Activated naive CD8-positive, alpha-beta T cell treated with anti-CD3 and anti-CD28 coated beads, Interleukin-2, amount 50 U/mL, for 24 hours (primary cell): ENCODE results near the gene ABHD17B.

Source experiments
- ATAC-seq: fragments of 150-1000 bp; cut with Tn5 transposase; one replicate; pipeline ENCODE4 v1.10.0; 2021
- DNase-seq: peaks from one replicate; pipeline ENCODE4 v3.0.0; 2021
- H3K27ac Mint-ChIP-seq: one replicate; pipeline ENCODE4 v1.8.0; 2021; ENCODE audit warnings: mild to moderate bottlenecking, mixed read lengths
- H3K27me3 Mint-ChIP-seq: one replicate; pipeline ENCODE4 v1.8.0; 2021; ENCODE audit warnings: mixed read lengths
- H3K36me3 Mint-ChIP-seq: one replicate; pipeline ENCODE4 v1.8.0; 2021; ENCODE audit warnings: low read depth, mixed read lengths
- H3K4me1 Mint-ChIP-seq: one replicate; pipeline ENCODE4 v1.8.0; 2021; ENCODE audit warnings: mixed read lengths
- H3K4me3 Mint-ChIP-seq: one replicate; pipeline ENCODE4 v1.8.0; 2021; ENCODE audit warnings: mild to moderate bottlenecking, moderate library complexity, mixed read lengths
- H3K9me3 Mint-ChIP-seq: one replicate; pipeline ENCODE4 v1.8.0; 2021; ENCODE audit warnings: mixed read lengths

Gene ABHD17B

GRCh38 chr9:71876106-71876505 lies 34.9 kb downstream of the ABHD17B start:
- ATAC-seq (no peak), DNase-seq (no peak)
- no peaks in the 10 kb centered on the region for H3K27me3 Mint-ChIP-seq
- H3K9me3 Mint-ChIP-seq, result peaks cover 26% of the 10 kb centered on the region
- H3K27ac Mint-ChIP-seq, result no peak overlapping the region
- peaks cover 29% of the 10 kb centered on the region for H3K36me3 Mint-ChIP-seq
- H3K4me1 Mint-ChIP-seq, result peaks cover 18% of the 10 kb centered on the region
- H3K4me3 Mint-ChIP-seq, result no peak overlapping the region

DNA sequence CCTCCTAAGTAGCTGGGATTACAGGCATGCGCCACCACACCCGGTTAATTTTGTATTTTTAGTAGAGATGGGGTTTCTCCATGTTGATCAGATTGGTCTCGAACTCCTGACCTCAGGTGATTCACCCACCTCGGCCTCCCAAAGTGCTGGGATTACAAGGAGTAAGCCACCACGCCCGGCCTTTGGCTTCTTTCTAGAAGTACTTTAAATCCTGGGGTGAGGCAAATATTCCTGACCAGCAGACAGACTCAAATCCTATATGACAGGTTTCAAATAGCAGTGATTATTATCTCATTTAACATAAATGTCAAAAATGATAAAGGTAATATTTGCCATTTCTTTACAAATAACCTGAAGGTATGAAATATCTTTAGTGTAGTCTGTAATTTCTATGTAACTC lies 35.6 kb downstream of the ABHD17B start:
- DNase-seq, result no peak
- H3K27ac Mint-ChIP-seq, result no peak overlapping the region

DNA sequence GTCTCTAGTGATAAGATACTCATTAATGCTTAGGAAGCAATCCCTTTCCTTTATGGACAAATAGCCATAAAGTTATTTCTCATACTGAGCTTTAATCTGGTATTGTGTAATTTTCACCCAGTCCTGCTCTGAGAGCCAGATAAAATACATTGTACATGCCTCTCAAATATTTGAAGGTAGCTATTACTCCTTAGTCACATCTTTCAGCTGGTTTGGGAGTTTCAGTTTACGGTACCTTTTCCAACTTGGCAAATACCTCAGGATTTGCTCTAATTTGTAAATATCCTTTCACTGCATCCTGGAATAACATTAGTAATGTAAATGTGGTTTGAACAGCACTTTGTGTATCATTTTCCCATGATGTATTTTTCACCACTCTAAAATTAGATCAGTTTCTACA lies 47.4 kb downstream of the ABHD17B start:
- Mint-ChIP-seq H3K36me3 (peaks cover 59% of the 10 kb centered on the region), H3K4me1 (peaks cover 25% of the 10 kb centered on the region), H3K27ac (no peak overlapping the region), H3K27me3 (no peaks in the 10 kb centered on the region), H3K4me3 (no peak overlapping the region), H3K9me3 (peaks cover 29% of the 10 kb centered on the region)
- no peak for ATAC-seq
- no peak for DNase-seq

More for the DNA sequence above, 35.6 kb downstream of the ABHD17B start:
- no peak overlapping the region for H3K4me3 Mint-ChIP-seq
- peaks cover 25% of the 10 kb centered on the region for H3K36me3 Mint-ChIP-seq
- peaks cover 21% of the 10 kb centered on the region for H3K9me3 Mint-ChIP-seq
- H3K4me1 Mint-ChIP-seq, result peaks cover 14% of the 10 kb centered on the region
- ATAC-seq, result no peak
- H3K27me3 Mint-ChIP-seq, result no peaks in the 10 kb centered on the region

GRCh38 chr9:71861618-71862017 lies 49.4 kb downstream of the ABHD17B start:
- Mint-ChIP-seq H3K27me3 (no peaks in the 10 kb centered on the region), H3K27ac (peak overlapping the region; percentile 31), H3K36me3 (peaks cover 51% of the 10 kb centered on the region), H3K4me3 (no peak overlapping the region), H3K4me1 (peaks cover 33% of the 10 kb centered on the region), H3K9me3 (peaks cover 31% of the 10 kb centered on the region)
- ATAC-seq (peak; percentile 29), DNase-seq (no peak)

- H3K9me3 Mint-ChIP-seq, result peaks cover 31% of the 10 kb centered on the region
- DNase-seq (no peak), ATAC-seq (no peak)
- peaks cover 33% of the 10 kb centered on the region for H3K4me1 Mint-ChIP-seq
- H3K4me3 Mint-ChIP-seq, result no peak overlapping the region
- peaks cover 47% of the 10 kb centered on the region for H3K36me3 Mint-ChIP-seq
- no peaks in the 10 kb centered on the region for H3K27me3 Mint-ChIP-seq
- H3K27ac Mint-ChIP-seq, result no peak overlapping the region
These were observed 51.1 kb downstream of the ABHD17B start for GRCh38 chr9:71859939-71860338.

DNA sequence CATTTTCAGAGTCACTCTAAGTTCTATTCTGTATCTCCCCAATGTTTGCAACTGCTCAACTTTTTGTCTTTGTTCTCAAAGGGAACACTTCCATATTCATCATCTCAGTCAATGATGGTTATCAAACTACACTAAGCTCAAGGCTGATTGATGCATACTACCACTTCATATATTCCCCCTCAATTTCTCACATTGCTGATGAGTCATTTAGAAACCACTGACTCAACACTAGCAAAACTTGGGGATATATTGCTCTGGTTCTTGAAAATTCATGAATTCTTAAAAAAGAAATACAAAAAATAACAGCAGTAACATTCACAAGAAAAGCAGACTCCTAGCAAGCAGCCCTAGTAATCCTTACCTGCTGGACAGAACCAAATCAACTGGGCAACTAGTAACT lies 52.2 kb downstream of the ABHD17B start:
- no peak overlapping the region for H3K4me3 Mint-ChIP-seq
- H3K27ac Mint-ChIP-seq, result peak overlapping the region; percentile 44
- H3K36me3 Mint-ChIP-seq, result peaks cover 39% of the 10 kb centered on the region
- no peaks in the 10 kb centered on the region for H3K27me3 Mint-ChIP-seq
- H3K4me1 Mint-ChIP-seq, result peaks cover 38% of the 10 kb centered on the region
- DNase-seq, result no peak
- peak; percentile 92 for ATAC-seq
- H3K9me3 Mint-ChIP-seq, result peaks cover 27% of the 10 kb centered on the region

GRCh38 chr9:71858102-71858798 lies 52.7 kb downstream of the ABHD17B start:
- H3K4me3 Mint-ChIP-seq, result no peak overlapping the region
- ATAC-seq (no peak), DNase-seq (no peak)
- H3K27ac Mint-ChIP-seq, result peak overlapping the region; percentile 44
- H3K36me3 Mint-ChIP-seq, result peaks cover 33% of the 10 kb centered on the region
- no peaks in the 10 kb centered on the region for H3K27me3 Mint-ChIP-seq
- H3K9me3 Mint-ChIP-seq, result peaks cover 23% of the 10 kb centered on the region
- peaks cover 34% of the 10 kb centered on the region for H3K4me1 Mint-ChIP-seq

- Mint-ChIP-seq H3K4me3 (no peak overlapping the region), H3K36me3 (peaks cover 24% of the 10 kb centered on the region), H3K27ac (no peak overlapping the region), H3K4me1 (peaks cover 37% of the 10 kb centered on the region), H3K27me3 (no peaks in the 10 kb centered on the region), H3K9me3 (peaks cover 23% of the 10 kb centered on the region)
- DNase-seq (no peak), ATAC-seq (no peak)
These were observed 53.8 kb downstream of the ABHD17B start for GRCh38 chr9:71857159-71857558.

DNA sequence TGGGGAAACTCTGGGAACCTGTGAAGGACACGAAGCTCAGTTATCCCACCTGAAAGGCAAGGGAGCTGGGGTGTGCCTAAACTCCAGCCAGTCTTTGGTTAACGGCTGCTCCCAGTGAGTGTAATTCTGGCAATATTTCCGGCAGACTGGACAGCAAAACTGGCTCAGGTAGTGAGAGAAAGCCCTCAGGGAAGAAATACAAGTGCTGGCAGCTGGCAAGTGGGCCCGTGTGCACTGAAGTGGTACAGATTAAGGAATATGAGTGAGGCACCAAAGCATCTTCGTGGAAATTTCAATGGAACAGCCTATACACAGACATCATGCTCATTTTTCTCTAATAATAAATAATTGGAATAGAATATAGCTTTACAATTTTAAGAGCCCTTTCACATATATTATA lies 56.2 kb downstream of the ABHD17B start:
- H3K9me3 Mint-ChIP-seq, result peaks cover 9% of the 10 kb centered on the region
- DNase-seq, result no peak
- H3K36me3 Mint-ChIP-seq, result peaks cover 6% of the 10 kb centered on the region
- no peak overlapping the region for H3K4me3 Mint-ChIP-seq
- H3K27ac Mint-ChIP-seq, result peak overlapping the region; percentile 78
- no peak for ATAC-seq
- no peaks in the 10 kb centered on the region for H3K27me3 Mint-ChIP-seq
- peaks cover 31% of the 10 kb centered on the region for H3K4me1 Mint-ChIP-seq

DNA sequence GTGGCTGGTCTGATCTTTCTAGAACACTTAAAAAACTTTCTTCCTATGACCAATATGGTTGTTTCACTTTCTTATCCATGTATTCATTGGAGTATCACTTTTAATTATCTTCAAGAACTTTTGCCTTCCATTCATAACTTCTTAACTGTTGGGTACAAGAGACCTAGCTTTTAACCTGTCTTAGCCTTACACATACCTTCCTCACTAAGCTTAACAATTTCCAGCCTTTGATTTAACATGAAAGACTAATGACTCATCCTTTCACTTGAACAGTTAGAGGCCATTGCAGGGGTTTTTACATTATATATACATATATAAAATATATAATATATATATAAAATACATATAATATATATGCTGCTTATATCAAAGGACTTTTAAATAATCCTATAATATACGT lies 57.9 kb downstream of the ABHD17B start:
- Mint-ChIP-seq H3K36me3 (no peaks in the 10 kb centered on the region), H3K27ac (peak overlapping the region; percentile 19), H3K9me3 (no peaks in the 10 kb centered on the region), H3K27me3 (no peaks in the 10 kb centered on the region), H3K4me1 (peaks cover 17% of the 10 kb centered on the region), H3K4me3 (no peak overlapping the region)
- DNase-seq (no peak), ATAC-seq (peak; percentile 93)

- ATAC-seq, result no peak
- Mint-ChIP-seq H3K36me3 (no peaks in the 10 kb centered on the region), H3K4me3 (no peak overlapping the region), H3K4me1 (peaks cover 14% of the 10 kb centered on the region), H3K9me3 (no peaks in the 10 kb centered on the region), H3K27ac (no peak overlapping the region), H3K27me3 (no peaks in the 10 kb centered on the region)
- no peak for DNase-seq
These were observed 60.0 kb downstream of the ABHD17B start for GRCh38 chr9:71850996-71851395.

GRCh38 chr9:71847892-71848291 lies 63.1 kb downstream of the ABHD17B start:
- Mint-ChIP-seq H3K4me1 (peaks cover under 1% of the 10 kb centered on the region), H3K9me3 (no peaks in the 10 kb centered on the region), H3K36me3 (no peaks in the 10 kb centered on the region), H3K27ac (no peak overlapping the region), H3K4me3 (no peak overlapping the region), H3K27me3 (no peaks in the 10 kb centered on the region)
- no peak for ATAC-seq
- no peak for DNase-seq

DNA sequence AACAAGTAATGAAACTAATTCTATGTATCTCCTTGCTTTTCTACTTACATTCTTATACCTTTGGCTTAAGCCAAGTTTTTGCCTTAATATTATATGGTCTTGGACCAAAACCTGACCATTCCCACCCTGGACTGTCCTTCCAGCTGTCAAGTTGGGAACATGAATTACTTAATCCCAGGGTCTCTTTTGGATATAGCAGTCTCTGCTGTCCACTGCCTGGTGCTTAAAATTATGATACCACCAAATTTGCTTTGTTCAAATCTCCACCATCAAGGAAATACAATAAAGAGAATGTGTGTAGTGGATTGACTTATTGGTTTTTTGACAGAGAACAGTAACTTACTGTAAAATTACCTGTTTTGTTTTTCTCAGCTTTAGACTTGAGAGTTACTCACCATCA lies 66.2 kb downstream of the ABHD17B start:
- Mint-ChIP-seq H3K4me1 (no peaks in the 10 kb centered on the region), H3K36me3 (no peaks in the 10 kb centered on the region), H3K4me3 (no peak overlapping the region), H3K27ac (no peak overlapping the region), H3K27me3 (no peaks in the 10 kb centered on the region), H3K9me3 (no peaks in the 10 kb centered on the region)
- DNase-seq (no peak), ATAC-seq (no peak)

DNA sequence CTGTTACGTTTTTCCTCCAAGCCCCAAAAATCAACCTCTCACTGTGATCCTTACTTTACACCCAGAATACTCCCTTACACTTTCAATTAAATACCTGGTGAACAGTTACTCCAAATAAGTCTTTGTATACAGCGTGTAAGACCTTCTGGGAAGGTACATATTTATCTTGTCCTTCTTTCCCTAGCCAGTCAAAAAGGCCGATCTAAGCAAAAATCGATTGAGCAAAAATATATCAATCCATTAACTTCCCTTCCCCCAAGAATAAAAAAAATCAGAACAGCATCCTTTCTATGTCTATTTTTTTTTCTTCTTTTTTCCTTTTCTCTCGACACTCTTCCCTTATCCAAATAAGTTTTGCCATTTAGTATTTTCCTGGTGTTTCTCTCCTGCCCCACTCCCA lies 71.3 kb downstream of the ABHD17B start:
- Mint-ChIP-seq H3K27ac (no peak overlapping the region), H3K27me3 (peaks cover 6% of the 10 kb centered on the region), H3K9me3 (peaks cover 12% of the 10 kb centered on the region), H3K4me3 (no peak overlapping the region), H3K4me1 (no peaks in the 10 kb centered on the region), H3K36me3 (no peaks in the 10 kb centered on the region)
- DNase-seq (no peak), ATAC-seq (no peak)

- DNase-seq (no peak), ATAC-seq (no peak)
- H3K27ac Mint-ChIP-seq, result no peak overlapping the region
- no peaks in the 10 kb centered on the region for H3K4me1 Mint-ChIP-seq
- H3K4me3 Mint-ChIP-seq, result no peak overlapping the region
- no peaks in the 10 kb centered on the region for H3K36me3 Mint-ChIP-seq
- peaks cover 24% of the 10 kb centered on the region for H3K9me3 Mint-ChIP-seq
- H3K27me3 Mint-ChIP-seq, result peaks cover 6% of the 10 kb centered on the region
These were observed 75.4 kb downstream of the ABHD17B start for GRCh38 chr9:71835596-71835995.

DNA sequence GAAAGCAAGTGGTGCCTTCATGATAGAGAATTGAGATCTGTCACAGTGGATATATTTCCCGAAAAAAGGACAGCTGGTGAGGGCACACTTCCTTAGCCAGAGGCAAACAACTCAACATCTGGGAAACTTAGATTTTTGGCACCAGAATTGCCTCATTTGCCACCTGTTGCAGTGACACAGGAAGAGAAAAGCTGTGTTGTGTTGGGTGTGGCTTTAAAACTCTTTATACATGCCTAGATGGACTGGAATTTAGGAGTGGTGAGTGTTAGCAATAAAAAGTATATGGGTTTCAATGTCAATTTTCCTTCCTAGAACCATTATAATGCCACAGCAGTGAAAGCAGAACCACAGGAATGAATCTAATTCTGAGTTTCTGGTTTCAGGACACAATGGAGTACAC lies 80.1 kb downstream of the ABHD17B start:
- Mint-ChIP-seq H3K9me3 (peaks cover 21% of the 10 kb centered on the region), H3K4me1 (no peaks in the 10 kb centered on the region), H3K27ac (no peak overlapping the region), H3K27me3 (peaks cover 6% of the 10 kb centered on the region), H3K4me3 (no peak overlapping the region), H3K36me3 (no peaks in the 10 kb centered on the region)
- ATAC-seq, result no peak
- no peak for DNase-seq
